ENCODE measurements around the gene POLR3GL. TPM values are rescaled to one million over a fixed set of nuclear protein-coding genes. Genes with fewer than 3 reads are reported as not detected.

The POLR3GL gene
- total RNA-seq, 4 donors from 2014 or later: 7.3 to 16.7 (median 11.9) TPM

Other genes starting within 250 kb of the POLR3GL start
- not detected for gene CD160, start 245.2 kb upstream of the POLR3GL start, total RNA-seq
- gene RNF115, start 140.6 kb upstream of the POLR3GL start, total RNA-seq: 10 to 100 TPM in 2 of 4 donors, 1 to 10 TPM in 2; 7.1 to 22.3 (median 12.2) TPM
- gene POLR3C, start 140.5 kb upstream of the POLR3GL start, total RNA-seq: 10 to 100 TPM; 22.5 to 40.8 (median 24.8) TPM
- 1 to 10 TPM; 1.3 to 3.9 (median 2.1) TPM for gene NUDT17, start 119.1 kb upstream of the POLR3GL start, total RNA-seq
- 10 to 100 TPM; 43.8 to 78.4 (median 49.4) TPM for gene PIAS3, start 105.6 kb upstream of the POLR3GL start, total RNA-seq
- gene ANKRD35, start 78.8 kb upstream of the POLR3GL start, total RNA-seq: 10 to 100 TPM; 32.9 to 62.7 (median 37.1) TPM
- 10 to 100 TPM in 1 of 4 donors, 1 to 10 TPM in 3; 1.6 to 15.6 (median 2.2) TPM for gene ITGA10, start 54.6 kb upstream of the POLR3GL start, total RNA-seq
- gene PEX11B, start 46.0 kb upstream of the POLR3GL start, total RNA-seq: 10 to 100 TPM; 23.3 to 35.9 (median 30.2) TPM
- gene RBM8A, start 37.2 kb upstream of the POLR3GL start, total RNA-seq: 100 to 1,000 TPM in 3 of 4 donors, 10 to 100 TPM in 1; 92.2 to 186 (median 134) TPM
- gene LIX1L, start 6.7 kb upstream of the POLR3GL start, total RNA-seq: 10 to 100 TPM in 3 of 4 donors, 1 to 10 TPM in 1; 7.6 to 18.4 (median 11.3) TPM
- under 1 TPM in 3 of 4 donors, not detected in 1; 0.21 to 0.64 (median 0.45) TPM for gene ANKRD34A, start 115 bp upstream of the POLR3GL start, total RNA-seq
- 1,000 to 10,000 TPM; 2,326 to 8,649 (median 2,541) TPM for gene TXNIP, start 31.9 kb downstream of the POLR3GL start, total RNA-seq
- gene HJV, start 57.0 kb downstream of the POLR3GL start, total RNA-seq: not detected
- 1 to 10 TPM; 1.8 to 7.4 (median 2.7) TPM for gene NBPF10, start 180.1 kb downstream of the POLR3GL start, total RNA-seq